OCI-LY1 (cell line): ENCODE data around the gene UNC13D.

Experiments
- CTCF ChIP-seq: fragments of 200-600 bp; sonication (generic), shearing (Covaris generic); IDR thresholded peaks from 2 replicates; pipeline ENCODE4 v1.5.1; 2017; ENCODE audit warnings: mild to moderate bottlenecking, antibody characterized with exemption, low read length, moderate library complexity, mixed read lengths
- EZH2 ChIP-seq: fragments of 200-600 bp; sonication (generic), shearing (Covaris generic); IDR thresholded peaks from 2 replicates; pipeline ENCODE4 v1.8.0; 2017; ENCODE audit warnings: borderline replicate concordance, mixed run types, mild to moderate bottlenecking, antibody characterized with exemption, low read length, moderate library complexity, mixed read lengths

GRCh38 chr17:75855310-75856061 lies 11.3 kb upstream of the UNC13D start, which contains the start of gene WBP2:
- TF ChIP-seq CTCF (peak; percentile 70), EZH2 (no peak)
